Measurements from ENCODE around the gene FRMD5.

FRMD5 gene

DNA sequence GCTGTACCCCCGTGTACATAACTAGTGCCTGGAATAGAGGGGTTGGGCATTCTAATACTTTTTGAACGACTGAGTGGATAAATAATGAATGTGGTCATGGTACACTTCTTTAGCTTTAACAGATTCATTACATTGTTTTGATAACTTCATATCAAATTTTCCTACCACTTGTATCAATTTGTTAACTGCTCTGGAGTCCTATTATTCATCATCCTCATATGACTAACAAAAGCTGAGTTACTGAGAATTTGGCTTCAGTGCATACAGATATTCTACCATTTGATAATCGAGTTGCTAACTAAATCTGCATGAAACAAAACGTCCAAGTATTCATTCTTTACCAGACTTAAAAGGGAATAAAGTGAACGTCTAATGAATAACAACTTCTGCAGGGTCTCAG is 31.7 kb downstream of the FRMD5 start:
- no peak for DNase-seq (ENCODE audit: low read depth in 2 of 2, low spot score in 1 of 2)

DNA sequence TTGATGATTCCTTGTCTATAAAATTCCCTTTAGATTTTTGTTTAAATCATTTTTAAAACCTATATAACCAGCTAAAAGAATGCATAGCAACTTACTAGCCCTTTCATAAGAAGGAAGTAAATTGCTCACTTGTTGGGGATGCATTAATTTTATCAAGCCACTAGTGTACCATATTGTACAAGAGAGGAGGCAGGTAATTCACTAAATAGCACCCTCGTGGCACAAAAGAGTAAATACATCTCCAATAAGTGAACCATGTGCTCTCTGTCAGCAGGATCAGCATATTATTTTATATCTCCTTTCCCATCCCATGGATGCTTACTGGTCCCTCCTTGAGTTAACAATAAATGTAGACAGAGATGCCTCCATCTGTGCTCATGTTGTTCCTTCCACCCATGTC is 34.3 kb downstream of the FRMD5 start:
- no peak for DNase-seq (ENCODE audit: low read depth in 2 of 2, low spot score in 1 of 2)

DNA sequence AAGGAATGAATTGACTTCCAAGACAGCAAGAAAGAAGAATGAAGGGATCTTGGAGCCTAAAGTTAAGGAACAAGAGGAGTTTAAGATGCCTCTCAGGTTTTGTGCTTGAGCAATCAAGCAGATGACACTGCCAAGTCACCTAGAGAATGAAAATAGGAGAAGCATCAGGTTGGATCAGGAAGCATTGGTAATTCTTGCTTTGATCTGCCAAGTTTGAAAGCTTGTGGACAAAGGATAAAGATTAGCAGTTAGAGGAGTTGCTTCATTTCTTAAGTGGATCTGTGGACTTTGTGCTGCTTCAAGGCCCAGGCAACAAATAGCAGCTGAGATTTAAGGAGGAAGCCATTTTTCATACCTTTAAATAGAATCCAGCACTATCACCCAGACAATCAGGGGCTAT is 35.6 kb downstream of the FRMD5 start:
- DNase-seq (ENCODE audit: low read depth in 2 of 2, low spot score in 1 of 2), result no peak

DNA sequence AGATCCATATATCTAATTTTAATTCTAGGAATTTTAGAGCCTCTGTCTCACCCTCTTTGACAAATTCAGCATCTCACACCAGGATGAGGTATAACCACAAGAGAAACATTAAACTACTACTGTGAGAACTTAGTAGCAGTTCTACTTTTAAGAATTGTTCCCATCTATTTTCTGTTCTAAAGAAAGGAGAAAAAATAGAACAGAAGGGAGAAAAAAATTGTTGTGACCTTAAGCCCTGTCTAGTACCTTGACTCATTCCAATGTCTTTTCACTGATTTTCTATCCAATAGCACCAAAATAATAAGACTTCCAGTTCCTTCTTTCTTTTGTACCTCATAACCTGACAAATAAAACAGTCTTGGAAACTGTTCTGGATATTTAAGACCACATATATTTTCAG is 37.0 kb downstream of the FRMD5 start:
- DNase-seq (ENCODE audit: low read depth in 2 of 2, low spot score in 1 of 2), result no peak

DNA sequence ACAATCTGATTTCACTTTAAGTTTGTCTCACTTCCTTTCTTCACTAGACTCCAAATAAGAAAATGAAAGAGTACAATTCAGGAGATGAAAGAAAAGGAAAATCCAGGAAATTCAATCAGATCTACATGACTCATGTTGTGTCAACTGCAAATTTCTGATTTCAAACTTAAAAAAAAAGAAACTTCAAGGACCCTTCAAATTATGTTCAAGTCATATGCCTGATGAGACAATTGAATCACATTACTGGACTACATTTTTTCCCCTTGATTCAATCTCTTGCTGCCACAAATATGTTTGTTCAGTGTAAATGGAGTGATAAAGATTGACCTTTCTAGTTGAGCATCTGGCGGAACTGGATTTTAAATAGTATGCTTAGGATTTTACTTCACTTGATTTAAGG is 37.4 kb downstream of the FRMD5 start:
- no peak for DNase-seq (ENCODE audit: low read depth in 2 of 2, low spot score in 1 of 2)

DNA sequence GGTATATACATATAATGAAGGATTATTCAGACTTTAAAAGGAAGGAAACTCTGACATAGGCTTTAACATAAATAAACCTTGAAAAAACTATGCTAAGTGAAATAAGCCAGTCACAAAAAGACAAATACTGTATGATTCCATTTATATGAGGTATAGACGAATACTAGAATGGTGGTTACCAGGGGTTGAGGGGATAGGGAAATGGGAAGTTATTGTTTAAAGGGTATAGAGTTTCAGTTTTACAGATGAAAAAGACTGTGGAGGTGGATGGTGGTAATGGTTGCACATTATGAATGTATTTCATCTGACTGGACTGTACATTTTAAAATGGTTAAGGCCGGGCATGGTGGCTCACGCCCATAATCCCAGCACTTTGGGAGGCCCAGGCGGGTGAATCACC is 41.7 kb downstream of the FRMD5 start:
- no peak for DNase-seq (ENCODE audit: low read depth in 2 of 2, low spot score in 1 of 2)

DNA sequence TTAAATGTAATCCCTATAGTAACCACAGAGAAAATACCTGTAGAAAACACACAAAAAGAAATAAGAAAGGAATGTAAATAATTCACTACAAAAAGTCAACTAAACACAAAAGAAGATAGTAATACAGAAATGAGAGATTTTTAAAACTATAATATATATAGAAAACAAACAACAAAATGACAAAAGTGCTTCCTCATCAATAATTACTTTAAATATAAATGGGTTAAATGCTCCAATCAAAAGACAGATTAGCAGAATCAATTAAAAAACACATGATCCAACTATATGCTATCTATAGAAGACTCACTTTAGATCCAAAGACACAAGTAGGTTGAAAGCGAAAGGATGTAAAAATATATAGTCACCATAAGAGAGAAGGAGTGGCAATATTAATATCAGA is 45.8 kb downstream of the FRMD5 start:
- no peak for DNase-seq (ENCODE audit: low read depth in 2 of 2, low spot score in 1 of 2)

DNA sequence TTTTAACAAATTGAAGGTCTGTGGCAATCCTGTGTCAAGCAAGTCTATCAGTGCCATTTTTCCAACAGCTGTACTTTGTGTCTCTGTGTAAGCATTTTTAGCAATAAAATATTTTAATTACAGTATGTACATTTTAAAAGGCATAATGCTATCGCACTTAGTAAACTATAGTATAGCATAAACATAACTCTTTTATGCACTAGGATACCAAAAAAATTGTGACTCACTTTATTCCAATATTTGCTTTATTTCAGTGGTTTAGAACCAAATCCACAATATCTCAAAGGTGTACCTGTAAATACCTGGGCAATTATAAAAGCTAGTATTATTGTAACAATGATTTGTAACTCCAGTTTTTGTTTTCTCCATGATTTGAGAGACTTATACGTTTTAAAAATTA is 46.5 kb downstream of the FRMD5 start:
- no peak for DNase-seq (ENCODE audit: low read depth in 2 of 2, low spot score in 1 of 2)

DNA sequence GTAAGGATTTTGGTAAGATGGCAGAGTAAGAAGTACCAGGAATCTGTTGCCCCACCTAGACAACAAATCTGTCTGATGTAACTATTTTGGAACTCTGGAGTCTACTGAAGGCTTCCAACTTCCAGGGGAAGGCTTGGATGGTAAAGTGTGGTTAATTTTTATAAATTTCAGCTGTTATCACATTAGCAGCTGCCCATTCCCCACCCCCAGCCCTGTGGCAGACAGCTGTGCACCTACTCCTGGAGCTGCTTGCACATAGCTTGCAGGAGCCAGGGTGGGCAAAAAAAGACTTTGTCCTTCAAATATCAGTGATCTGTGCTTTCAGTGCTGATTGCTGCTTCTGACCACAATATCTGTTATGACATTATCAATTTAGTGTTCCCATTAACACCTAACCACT is 47.4 kb downstream of the FRMD5 start:
- no peak for DNase-seq (ENCODE audit: low read depth in 2 of 2, low spot score in 1 of 2)

DNA sequence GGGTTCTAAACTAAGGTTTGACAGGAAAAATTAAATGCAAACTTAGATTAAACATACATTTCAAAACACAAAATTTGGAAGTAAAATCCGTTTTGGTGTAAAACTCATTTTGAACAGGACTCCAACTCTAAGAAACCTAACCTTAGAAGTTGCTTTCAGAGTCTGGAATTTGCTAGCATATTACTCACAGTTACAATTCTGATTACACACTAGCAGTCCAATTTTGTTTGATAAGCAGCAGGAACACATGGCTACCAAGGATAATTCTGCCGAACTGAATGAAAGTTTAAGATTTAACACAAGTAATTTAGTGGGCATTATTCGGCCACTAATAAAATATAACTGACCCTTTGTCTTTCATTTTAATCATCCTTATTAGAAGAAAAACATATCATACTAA is 49.6 kb downstream of the FRMD5 start:
- DNase-seq (ENCODE audit: low read depth in 2 of 2, low spot score in 1 of 2), result no peak

DNA sequence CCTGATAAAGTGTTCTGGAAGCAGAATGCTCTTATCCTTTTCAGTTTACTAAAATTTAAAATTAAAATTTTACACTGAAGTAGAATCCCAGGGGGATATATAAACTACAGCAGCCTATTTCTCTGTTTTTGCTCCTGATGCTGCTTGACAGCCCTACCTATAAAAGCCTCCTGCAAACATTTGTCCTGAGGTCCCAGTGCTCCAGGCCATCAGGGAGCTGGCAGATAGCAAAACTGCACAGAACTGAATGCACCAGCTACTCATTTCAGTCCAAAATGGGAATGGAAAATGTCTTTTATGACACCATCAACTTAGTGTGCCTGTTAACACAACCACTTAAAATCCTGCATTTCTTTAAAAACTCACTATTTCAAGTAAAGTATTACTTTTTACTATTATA is 50.1 kb downstream of the FRMD5 start:
- DNase-seq (ENCODE audit: low read depth in 2 of 2, low spot score in 1 of 2), result no peak

DNA sequence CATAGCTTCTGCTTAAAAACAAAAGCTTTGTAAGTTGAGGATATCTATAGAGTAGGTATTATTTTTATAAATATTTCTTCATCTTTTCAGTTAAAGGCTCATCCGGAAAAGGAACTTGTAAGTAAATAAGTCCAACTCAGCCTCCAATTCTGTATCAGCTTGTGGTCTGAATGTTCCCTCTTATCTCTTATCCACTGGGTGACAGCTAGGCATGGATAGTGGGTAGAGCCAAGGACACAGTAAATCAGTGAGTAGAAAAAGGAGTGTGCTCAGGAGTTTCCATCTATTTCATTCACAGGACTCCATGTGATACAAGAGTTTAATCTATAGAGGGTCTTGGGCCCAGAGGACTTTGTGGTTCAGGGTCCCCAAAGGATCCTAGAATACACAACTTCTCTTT is 50.9 kb downstream of the FRMD5 start:
- no peak for DNase-seq (ENCODE audit: low read depth in 2 of 2, low spot score in 1 of 2)

DNA sequence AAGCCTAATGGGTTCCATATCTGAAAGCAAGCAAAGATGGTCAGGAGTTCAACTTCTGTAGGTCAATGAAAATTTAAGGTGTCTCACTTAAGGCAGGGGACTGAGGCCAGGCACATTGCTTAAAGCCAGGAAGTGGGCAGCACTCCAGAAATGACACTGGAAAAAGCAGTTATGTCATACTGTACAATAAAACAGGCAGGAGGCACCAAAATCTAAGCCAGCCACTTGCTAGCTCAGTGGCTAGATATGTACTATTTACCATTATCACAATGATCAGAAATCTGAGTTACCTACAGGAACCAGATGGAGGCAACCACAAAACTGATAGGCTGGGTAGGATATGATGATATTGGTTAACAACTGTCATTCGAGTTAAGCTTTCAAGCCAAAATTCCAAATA is 57.3 kb downstream of the FRMD5 start:
- DNase-seq (ENCODE audit: low read depth in 2 of 2, low spot score in 1 of 2), result no peak

DNA sequence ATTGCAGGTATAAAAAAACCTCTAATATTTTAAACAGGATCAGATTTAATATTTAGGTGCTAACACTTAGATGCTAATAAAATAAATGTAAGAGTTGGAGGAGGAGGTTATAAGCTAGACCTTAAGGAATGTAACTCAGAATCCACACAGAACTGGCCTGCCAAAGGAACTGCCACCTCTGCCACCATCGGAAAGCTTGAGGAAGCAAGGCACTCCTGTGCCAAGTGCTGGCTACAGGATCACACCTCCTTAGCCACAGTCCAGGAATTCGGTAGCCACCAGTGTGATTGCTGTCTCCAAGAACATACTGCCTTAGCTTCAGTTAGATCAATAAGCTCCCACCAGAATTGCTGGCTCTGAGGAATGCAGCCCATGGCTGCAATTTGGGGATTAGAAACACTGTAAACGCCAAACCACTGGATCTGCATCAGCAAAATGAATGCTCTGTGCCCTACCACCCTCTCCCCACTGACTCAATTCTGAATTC is 58.0 kb downstream of the FRMD5 start:
- DNase-seq (ENCODE audit: low read depth in 2 of 2, low spot score in 1 of 2), result no peak

DNA sequence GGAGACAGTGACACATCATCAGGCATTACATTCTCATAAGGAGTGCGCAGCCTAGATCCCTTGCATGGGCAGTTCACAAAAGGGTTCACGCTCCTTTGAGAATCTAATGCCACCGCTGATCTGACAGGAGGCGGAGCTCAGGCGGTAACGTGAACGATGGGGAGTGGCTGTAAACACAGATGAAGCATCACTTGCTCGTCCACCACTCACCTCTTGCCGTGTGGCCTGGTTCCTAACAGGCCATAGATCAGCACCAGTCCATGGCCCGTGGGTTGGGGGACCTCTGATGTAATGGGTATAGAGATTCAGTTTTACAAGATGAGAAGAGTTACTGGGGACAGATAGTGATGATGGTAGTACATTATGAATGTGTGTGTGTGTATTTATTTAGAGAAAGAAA is 63.0 kb downstream of the FRMD5 start:
- DNase-seq (ENCODE audit: low read depth in 2 of 2, low spot score in 1 of 2), result no peak

DNA sequence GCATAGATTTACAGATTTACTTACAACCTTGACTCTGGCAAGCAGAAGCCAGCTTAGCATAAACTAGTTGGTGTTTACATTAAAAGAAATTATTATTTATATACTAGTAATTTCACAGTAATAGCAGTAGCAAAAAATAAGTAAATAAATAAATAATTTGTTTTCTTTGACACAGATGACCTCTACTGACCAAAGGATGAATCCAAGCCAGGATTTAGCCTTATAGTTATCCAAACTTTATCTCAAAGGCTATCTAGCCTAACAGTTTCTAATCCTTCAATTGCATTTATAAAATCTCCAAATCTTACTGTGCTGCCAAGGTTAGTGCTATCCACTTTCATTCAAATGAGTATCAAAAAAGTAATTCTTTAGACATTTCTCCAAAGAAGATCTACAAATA is 64.3 kb downstream of the FRMD5 start:
- no peak for DNase-seq (ENCODE audit: low read depth in 2 of 2, low spot score in 1 of 2)

DNA sequence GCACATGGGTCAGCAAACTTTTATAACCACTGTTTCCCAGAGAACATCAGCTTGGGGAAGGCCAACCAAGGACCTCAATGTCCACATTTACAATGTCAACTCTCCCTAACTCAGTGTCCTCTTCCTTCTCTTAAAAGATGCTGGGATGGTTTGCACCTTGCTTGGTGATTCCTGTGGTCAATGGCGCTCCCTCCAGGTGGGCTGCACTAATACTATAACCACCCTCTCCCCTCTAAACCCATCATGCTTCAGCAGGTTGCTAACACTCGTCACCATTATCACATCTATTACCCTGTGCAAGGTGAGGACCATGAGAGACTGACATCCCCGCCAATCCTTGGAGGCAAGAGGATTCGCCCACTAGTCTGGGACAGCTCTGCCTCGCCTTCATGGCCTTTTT is 65.2 kb downstream of the FRMD5 start:
- no peak for DNase-seq (ENCODE audit: low read depth in 2 of 2, low spot score in 1 of 2)

DNA sequence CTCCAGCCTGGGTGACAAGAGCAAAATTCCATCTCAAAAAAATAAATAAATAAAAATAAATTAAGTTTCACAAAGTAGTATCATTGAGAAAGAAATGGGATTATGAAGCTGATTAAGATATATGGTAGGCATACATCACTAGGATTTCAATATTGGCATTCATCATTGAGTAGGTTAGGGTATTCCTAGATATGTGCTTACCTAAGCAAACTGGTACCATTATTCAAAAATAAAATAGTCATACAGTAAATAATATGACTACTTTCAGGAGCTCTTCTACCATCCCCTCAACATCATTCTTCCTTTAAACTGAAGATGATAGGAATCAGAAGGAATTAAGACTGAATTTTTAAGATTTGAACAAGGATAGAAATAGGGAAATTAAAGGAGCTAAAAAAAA is 66.6 kb downstream of the FRMD5 start:
- no peak for DNase-seq (ENCODE audit: low read depth in 2 of 2, low spot score in 1 of 2)

DNA sequence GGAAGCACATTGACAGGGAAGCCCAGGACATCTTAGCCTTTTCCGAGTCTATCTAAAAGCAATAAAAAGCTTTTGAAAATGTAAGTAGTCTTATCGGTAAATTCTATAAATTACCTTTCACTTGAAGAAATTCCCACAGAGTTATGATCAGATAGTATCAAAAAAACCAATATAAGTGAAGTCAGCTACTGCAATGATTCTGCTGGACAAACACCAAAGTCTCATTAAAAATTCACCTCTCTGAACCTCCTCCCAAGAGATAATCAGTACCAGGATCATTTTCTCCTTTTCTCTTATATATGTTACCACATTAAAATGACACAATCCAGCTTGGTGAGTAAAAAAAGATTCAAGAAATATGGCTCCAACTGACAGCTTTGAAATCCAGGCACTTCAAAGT is 69.2 kb downstream of the FRMD5 start:
- no peak for DNase-seq (ENCODE audit: low read depth in 2 of 2, low spot score in 1 of 2)

DNA sequence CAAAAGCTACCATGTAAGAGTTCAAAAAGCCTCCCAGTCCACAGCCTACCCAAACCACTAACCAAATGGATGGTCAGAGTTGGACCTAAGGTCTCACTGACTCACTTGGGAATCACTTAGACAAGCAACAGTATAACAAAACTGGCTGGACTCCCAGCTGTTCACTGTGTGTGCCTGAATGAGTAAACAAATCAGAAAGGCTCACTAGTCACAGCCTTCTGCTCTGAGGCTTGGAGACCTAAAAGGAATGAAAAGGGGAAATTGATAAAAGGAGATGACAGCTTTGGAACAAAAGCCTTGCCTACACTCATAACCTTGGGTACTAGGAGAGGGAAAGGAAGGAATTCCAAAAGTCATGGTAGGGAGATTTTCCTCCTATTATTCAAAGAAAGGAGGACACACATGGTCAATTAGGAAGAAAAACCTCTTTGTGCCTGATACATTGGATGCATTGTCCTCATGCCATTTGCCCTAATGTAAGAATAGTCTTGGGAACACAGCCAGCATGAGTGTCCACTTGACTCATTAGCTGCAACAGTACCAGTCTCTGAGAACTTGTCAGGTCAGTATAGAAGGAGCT is 92.3 kb downstream of the FRMD5 start:
- no peak for DNase-seq (ENCODE audit: low read depth in 2 of 2, low spot score in 1 of 2)

DNA sequence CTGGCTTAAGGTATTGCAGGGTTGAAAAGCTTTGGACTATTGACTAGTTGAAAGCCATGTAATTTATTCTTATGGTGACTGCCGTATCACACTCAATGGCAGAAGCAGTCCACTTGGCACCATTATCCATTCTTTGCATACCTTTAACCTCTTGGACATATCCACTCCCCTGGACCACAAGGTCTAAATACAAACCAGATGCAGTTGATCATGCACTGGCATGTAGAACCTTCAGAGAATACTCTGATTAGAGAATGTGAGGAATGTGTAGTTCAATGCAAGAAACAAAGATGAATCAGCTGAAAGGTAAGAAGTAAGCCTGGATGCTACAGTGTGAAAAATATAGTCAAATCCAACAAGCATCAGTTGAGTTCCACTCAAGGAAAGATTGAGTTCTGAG is 93.1 kb downstream of the FRMD5 start:
- DNase-seq (ENCODE audit: low read depth in 2 of 2, low spot score in 1 of 2), result no peak

DNA sequence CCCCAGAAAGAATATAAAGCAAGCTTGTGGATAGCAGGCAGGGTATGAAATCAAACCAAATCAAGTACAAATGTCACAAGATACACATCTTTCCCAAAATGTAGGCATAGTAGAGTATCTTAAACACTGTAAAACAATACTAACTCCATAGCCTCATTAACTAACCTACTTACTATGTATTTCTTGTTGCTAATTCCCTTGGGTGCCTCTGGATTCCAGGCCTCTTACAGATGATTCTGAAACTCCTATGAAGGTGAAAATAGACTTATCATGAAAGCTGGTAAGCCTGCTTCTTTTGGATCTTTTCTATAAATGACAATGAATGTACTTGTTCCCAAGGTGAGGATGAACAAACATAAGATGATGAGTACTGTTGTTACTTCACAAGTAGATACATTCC is 93.8 kb downstream of the FRMD5 start:
- DNase-seq (ENCODE audit: low read depth in 2 of 2, low spot score in 1 of 2), result no peak

DNA sequence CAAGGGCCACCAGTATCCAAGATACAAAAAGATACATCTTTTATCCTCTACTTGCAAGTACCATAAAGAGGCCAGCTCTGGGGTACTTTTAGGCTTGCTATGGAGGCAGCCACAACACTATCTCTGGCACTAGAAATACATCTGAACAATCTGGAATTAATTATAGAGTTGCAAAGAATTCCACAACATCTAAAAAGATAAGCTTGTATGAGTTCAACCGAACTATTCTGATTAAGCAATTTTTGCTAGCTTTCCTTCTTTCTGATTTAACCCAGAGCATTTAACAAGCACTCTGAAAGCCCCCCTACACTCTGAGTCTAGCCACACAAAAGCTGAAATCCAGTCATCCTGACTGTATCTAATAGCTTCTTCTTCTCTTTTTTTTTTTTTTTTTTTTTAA is 95.4 kb downstream of the FRMD5 start:
- no peak for DNase-seq (ENCODE audit: low read depth in 2 of 2, low spot score in 1 of 2)

DNA sequence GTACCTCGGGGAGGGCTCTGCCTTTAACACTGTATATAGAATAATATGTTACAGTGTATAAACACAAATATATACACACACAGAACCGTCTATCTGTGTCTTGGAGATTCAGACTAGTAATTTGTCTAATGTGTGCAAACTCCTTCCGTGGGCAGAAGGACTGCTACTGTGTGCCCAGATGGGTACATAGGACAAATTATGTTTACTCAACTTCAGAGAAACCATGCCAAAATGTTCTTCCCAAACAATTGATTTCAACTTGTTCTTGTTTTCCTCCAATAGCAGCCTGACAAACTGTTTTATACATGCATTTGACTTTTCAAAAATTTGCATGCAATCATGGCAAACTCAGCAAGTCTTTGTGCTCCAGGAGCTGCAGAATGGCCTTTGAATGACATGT is 97.5 kb downstream of the FRMD5 start:
- no peak for DNase-seq (ENCODE audit: low read depth in 2 of 2, low spot score in 1 of 2)
